HG03521 (cell line): ENCODE results near the gene E2F2.
"Not testable (repeated sequence)": the region's sequence is repeated elsewhere in the genome, so short reads cannot be mapped to it uniquely, and the experiment has no call there.

Experiments used
- ATAC-seq: cut with Tn5 transposase; IDR thresholded peaks from one replicate; pipeline ENCODE4 v1.9.1; 2021; ENCODE audit warnings: mild to moderate bottlenecking, moderate library complexity; ENCODE audit not compliant: unreplicated experiment

E2F2 gene

GRCh38 chr1:23525558-23526250 is 5.3 kb downstream of the E2F2 start:
- no peak for ATAC-seq

DNA sequence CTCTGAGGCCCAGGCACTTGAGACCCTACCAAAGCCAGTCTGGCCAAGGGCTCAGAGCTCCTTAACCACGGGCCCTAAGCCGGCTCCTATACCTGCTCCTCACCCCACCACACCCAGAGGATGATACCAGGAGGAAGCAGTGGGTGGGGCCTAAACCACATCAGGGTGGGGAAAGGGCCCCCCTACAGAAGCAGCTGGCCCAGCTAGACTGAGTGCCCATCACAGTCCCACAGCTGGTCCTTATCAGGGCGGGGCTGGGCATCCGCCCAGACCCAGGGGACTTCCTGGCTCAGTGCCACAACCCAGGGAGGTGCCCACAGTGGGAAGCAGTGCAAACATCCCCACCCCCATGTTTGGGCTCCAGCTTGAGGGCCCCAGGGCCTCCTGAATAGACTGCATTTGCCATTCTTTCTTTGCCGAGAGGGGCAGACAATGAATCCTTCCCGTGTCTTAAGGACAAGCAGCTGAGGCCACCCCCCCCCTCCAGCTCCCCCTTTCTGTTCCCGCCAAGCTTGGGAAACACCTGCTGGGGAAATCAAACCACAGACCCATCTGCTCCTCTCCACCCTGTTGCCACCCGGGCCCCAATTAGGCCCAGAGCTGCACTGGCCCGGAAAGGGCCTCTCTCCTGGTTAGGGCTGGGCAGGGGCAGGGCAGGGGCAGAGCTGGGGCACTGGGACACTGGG is 6.2 kb downstream of the E2F2 start:
- ATAC-seq: no peak

- ATAC-seq: no peak
These were observed 6.9 kb downstream of the E2F2 start for GRCh38 chr1:23524163-23524562.

DNA sequence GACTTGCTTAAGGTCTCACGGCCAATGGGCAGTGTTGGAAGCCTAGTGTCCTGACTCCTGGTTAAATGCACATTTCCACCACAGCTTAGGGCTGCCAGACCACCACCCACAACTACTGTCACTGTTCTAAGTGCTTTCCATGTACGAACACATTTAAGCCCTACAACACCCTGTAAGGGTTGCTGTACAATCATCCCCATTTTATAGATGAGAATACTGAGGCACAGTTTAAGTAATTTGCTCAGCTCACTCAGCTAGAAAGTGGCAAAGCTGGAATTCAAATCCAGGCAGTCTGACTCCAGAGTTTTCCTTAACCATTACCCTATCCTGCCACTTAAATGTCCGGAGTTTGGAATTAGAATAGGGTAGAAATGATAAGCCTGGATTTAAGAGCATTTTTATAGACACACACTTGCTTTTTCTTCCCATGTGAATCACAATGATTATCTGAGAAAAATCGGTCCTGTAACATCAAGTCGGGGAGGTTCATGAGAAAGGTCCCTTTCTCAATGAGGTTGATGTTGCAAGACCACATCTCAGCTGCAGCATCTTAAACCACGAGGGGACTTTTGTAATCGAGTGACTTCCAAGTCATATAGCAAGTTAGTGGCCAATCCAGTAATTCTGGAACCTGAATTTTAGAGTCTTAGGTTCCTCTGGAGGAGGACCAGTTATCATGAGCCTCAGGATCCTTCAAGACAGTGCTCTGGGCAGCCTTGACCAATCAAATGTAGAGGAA is 8.6 kb downstream of the E2F2 start:
- ATAC-seq: no peak

- no peak for ATAC-seq
These were observed 9.4 kb downstream of the E2F2 start for GRCh38 chr1:23521588-23521987.

- no peak for ATAC-seq
These were observed 13.5 kb downstream of the E2F2 start for GRCh38 chr1:23517581-23517980.

GRCh38 chr1:23515905-23516304 is 15.1 kb downstream of the E2F2 start:
- ATAC-seq: no peak

GRCh38 chr1:23514111-23514679 is 16.8 kb downstream of the E2F2 start:
- no peak for ATAC-seq

- no peak for ATAC-seq
These were observed 21.1 kb downstream of the E2F2 start for GRCh38 chr1:23509896-23510295.

GRCh38 chr1:23506376-23507107 is 24.5 kb downstream of the E2F2 start:
- no peak for ATAC-seq

DNA sequence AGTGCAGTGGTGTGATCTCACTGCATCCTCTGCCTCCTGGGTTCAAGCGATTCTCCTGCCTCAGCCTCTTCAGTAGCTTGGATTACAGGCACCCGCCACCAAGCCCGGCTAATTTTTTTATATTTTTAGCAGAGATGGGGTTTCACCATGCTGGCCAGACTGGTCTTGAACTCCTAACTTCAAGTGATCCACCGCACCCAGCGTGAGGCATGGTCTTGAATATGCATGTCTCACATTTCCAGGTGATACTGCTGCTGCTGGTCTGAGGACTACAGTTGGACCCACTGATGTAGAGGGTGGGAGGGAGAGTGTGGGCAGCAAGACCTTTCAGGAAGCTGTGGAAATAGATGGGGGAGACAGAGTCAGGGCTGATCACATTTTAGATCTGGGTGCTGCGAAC is 25.2 kb downstream of the E2F2 start:
- ATAC-seq: no peak

DNA sequence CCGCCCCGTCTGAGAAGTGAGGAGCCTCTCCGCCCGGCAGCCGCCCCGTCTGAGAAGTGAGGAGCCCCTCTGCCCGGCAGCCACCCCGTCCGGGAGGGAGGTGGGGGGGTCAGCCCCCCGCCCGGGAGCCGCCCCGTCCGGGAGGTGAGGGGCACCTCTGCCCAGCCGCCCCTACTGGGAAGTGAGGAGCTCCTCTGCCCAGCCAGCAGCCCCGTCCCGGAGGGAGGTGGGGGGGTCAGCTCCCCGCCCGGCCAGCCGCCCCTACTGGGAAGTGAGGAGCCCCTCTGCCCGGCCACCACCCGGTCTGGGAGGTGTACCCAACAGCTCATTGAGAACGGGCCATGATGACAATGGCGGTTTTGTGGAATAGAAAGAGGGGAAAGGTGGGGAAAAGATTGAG is 26.9 kb downstream of the E2F2 start:
- not testable (repeated sequence) for ATAC-seq

- no peak for ATAC-seq
These were observed 28.1 kb downstream of the E2F2 start for GRCh38 chr1:23502951-23503350.

- no peak for ATAC-seq
These were observed 30.6 kb downstream of the E2F2 start for GRCh38 chr1:23500466-23500865.

DNA sequence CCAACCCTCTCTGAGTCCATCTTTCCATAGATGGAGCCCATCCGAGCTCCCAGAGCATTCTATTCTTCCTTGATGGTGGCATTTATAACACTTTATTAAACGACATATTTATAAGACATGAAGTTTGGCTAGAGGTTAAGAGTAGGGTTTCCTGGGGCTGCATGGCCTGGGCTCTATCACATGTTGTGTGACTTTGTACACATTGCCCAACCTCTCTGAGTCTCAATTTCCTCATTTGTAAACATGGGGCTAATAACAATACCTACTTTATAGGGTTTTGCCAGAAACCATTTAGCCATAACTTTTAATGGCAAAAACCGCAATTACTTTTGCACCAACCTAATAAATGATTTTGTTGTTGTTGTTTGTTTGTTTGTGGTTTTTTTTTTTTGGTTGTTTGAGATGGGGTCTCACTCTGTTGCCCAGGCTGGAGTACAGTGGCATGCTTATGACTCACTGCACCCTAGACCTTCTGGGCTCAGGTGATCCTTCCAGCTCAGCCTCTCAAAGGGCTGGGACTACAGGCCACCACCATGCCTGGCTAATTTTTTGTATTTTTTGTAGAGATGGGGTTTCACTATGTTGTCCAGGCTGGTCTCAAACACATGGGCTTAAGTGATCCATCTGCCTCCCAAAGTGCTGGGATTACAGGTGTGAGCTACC is 33.1 kb downstream of the E2F2 start:
- ATAC-seq: no peak

- ATAC-seq: no peak
These were observed 34.4 kb downstream of the E2F2 start for GRCh38 chr1:23496490-23497181.

- ATAC-seq: not testable (repeated sequence)
These were observed 36.2 kb downstream of the E2F2 start for GRCh38 chr1:23494836-23495235.

DNA sequence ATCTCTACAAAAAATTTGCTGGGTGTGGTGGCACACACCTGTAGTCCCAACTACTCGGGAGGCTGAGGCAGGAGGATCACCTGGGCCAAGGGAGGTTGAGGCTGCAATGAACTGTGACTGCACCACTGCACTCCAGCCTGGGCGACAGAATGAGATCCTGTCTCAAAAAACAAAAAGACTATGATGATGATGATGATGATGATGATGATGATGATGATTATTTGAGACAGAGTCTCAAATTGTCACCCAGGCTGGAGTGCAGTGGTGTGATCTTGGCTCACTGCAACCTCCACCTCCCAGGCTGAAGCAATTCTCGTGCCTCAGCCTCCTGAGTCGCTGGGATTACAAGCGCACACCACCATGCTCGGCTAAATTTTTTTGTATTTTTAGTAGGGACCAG is 38.3 kb downstream of the E2F2 start:
- ATAC-seq: not testable (repeated sequence)

DNA sequence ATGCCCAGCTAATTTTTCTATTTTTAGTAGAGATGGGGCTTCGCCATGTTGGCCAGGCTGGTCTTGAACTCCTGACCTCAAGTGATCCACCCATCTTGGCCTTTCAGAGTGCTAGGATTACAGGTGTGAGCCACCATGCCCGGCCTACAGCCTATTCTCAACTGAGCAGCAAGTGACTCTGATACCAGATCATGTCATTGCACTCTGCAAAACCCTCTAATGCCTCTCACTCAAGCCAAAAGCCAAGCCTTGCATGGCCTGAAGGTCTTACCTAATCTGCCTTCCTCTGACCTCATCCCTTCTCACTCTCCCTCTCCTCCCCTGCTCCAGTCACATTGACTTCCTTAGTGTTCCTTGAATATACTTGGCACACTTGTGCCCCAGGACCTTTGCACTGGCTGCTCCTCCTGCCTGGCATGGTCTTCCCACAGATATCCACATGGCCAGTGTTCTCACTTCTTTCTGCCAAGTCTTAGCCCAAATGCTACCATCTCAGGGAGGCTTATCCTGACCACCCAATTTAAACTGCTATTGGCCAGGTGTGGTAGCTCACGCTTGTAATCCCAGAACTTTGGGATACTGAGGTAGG is 38.8 kb downstream of the E2F2 start:
- ATAC-seq: no peak
